IMR-90 (cell line): ENCODE results near the gene CTNNA2.

Experiments used
- BHLHE40 ChIP-seq: fragments of 150-350 bp; IDR thresholded peaks from 2 replicates; pipeline ENCODE4 v1.6.1; 2016; ENCODE audit warnings: mild to moderate bottlenecking, low read depth, low read length
- CEBPB ChIP-seq: IDR thresholded peaks from 2 replicates; pipeline ENCODE4 v1.6.1; 2012; ENCODE audit warnings: low read depth, low read length, improper control_type of control experiment
- CHD1 ChIP-seq: IDR thresholded peaks from 2 replicates; pipeline ENCODE4 v1.6.1; 2012; ENCODE audit warnings: low read depth, low read length, improper control_type of control experiment
- CTCF ChIP-seq: conservative IDR thresholded peaks from 2 replicates; pipeline ENCODE4 v1.5.1; 2012; ENCODE audit warnings: mild to moderate bottlenecking, low read depth, low read length, improper control_type of control experiment
- ELK1 ChIP-seq: fragments of 150-350 bp; IDR thresholded peaks from 2 replicates; pipeline ENCODE4 v1.6.1; 2016; ENCODE audit warnings: low read depth, mild to moderate bottlenecking, low read length, moderate library complexity, borderline replicate concordance
- FOS ChIP-seq: fragments of 150-350 bp; IDR thresholded peaks from 2 replicates; pipeline ENCODE4 v1.6.1; 2016; ENCODE audit warnings: low read depth, low read length
- MAFK ChIP-seq: IDR thresholded peaks from 2 replicates; pipeline ENCODE4 v1.6.1; 2012; ENCODE audit warnings: low read depth, low read length, improper control_type of control experiment
- MXI1 ChIP-seq: IDR thresholded peaks from 2 replicates; pipeline ENCODE4 v1.6.1; 2012; ENCODE audit warnings: low read depth, mild to moderate bottlenecking, low read length, moderate library complexity, borderline replicate concordance
- POLR2A ChIP-seq: IDR thresholded peaks from 2 replicates; pipeline ENCODE4 v1.6.1; 2012; ENCODE audit warnings: mild to moderate bottlenecking, low read depth, low read length
- RAD21 ChIP-seq: IDR thresholded peaks from 2 replicates; pipeline ENCODE4 v1.6.1; 2012; ENCODE audit warnings: low read length, improper control_type of control experiment
- RCOR1 ChIP-seq: IDR thresholded peaks from 2 replicates; pipeline ENCODE4 v1.6.1; 2012; ENCODE audit warnings: mild to moderate bottlenecking, low read length, improper control_type of control experiment; ENCODE audit not compliant: insufficient replicate concordance
- RFX5 ChIP-seq: IDR thresholded peaks from 2 replicates; pipeline ENCODE4 v1.8.0; 2012; ENCODE audit warnings: low read depth, mild to moderate bottlenecking, low read length, moderate library complexity
- SMC3 ChIP-seq: fragments of 150-350 bp; IDR thresholded peaks from 2 replicates; pipeline ENCODE4 v1.6.1; 2016; ENCODE audit warnings: low read depth, mild to moderate bottlenecking, antibody characterized with exemption, low read length, moderate library complexity
- USF2 ChIP-seq: fragments of 150-350 bp; IDR thresholded peaks from 2 replicates; pipeline ENCODE4 v1.6.1; 2017; ENCODE audit warnings: mild to moderate bottlenecking, antibody characterized with exemption, low read length, low read depth

- TF ChIP-seq CTCF = no peak
- no peak for TF ChIP-seq MXI1
- no peak for TF ChIP-seq POLR2A
- no peak for TF ChIP-seq USF2
- no peak for TF ChIP-seq RAD21
- TF ChIP-seq SMC3 = no peak
- no peak for TF ChIP-seq CHD1
- no peak for TF ChIP-seq MAFK
- TF ChIP-seq BHLHE40 = no peak
- no peak for TF ChIP-seq RFX5
- TF ChIP-seq FOS = no peak
- TF ChIP-seq CEBPB = no peak
- TF ChIP-seq RCOR1 = no peak
- TF ChIP-seq ELK1 = no peak
Observed at GRCh38 chr2:80506563-80506962, 993.7 kb downstream of the CTNNA2 start.
